ENCODE data around the gene ZNF512B.

DNA sequence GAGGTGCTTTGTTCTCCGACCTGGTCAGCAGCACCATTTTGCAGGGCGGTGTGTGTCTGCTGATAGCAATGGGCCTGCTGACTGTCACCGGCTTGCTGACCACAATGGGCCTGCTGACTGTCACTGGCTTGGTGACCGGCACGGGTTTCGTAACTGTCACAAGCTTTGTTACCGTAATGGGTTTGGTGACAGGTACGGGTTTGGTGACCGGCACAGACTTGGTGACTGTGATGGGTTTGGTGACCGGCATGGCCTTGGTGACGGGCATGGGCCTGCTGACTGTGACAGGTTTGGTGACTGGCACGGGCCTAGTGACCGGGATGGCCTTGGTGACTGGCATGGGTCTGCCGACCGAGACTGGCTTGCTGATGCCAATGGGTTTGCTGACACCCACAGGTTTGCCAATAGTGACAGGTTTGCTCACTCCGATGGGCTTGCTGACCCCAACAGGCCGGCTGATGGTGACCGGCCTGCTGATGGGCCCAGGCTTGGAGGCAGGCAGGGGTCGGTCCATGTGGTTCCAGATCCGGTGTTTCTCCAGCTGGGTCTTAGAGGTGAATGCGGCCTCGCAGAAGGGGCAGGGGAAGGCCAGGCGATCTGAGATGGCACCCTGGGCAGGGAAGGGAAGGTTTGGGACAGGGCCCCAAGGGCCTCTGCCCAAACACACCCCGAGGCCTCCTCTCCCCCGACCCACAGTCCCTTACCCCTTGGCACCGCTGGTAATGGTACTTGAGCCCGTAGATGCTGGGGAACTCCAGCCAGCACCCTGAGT lies 3.4 kb downstream of the ZNF512B start:
- TF ChIP-seq GATA3 (IDR thresholded peaks at IDR 0.05; ENCODE audit: low read depth, low read length) (no peak), GATA2 (IDR thresholded peaks at IDR 0.05; ENCODE audit: low read depth, low read length) (no peak)

Data from SH-SY5Y (cell line).